K562 (cell line): Measurements from ENCODE around the gene MRPL28. TPM values are rescaled to one million over a fixed set of nuclear protein-coding genes. Genes with fewer than 3 reads are reported as not detected.

Experiments
- ATAC-seq: fragments of 200-7000 bp; cut with Tn5 transposase; 3 replicates; pipeline ENCODE4 v1.9.1; 2020; ENCODE audit warnings: moderate library complexity
- BruUV-seq: library from RNA; stranded (reverse); fragments of 400-500 nt; replicated peaks from 2 replicates; lab custom pipeline; 2021; lab: Mats Ljungman, UMichigan
- CTCF ChIA-PET: fragments of 300-600 bp; formaldehyde crosslinking; extraction: SDS; loops from one replicate; lab custom pipeline; 2021; ENCODE audit warnings: low intra/inter-chr PET ratio; lab: Yijun Ruan, JAX
- POLR2A ChIA-PET: fragments of 300-600, 350-650 bp; sonication (Branson Sonifier 250); formaldehyde crosslinking; extraction: SDS; loops from one replicate; lab custom pipeline; 2021; ENCODE audit warnings: antibody characterized with exemption, inconsistent platforms; lab: Yijun Ruan, JAX
- DNase-seq, 4 experiments: peaks; one replicate each; pipeline versions ENCODE4 v3.0.0 to v3.0.0-alpha.2; 2011 to 2018; ENCODE audit warnings: low spot score in 3 of 4, mixed read lengths in 3 of 4; ENCODE audit errors: extremely low read depth in 1 of 4
- FAIRE-seq: peaks from 2 replicates; lab custom pipeline; 2011; peaks lifted over from hg19 to GRCh38; lab: Jason Lieb, UNC
- H2AFZ ChIP-seq: 2 replicates; pipeline ENCODE4 v1.6.0; 2011; ENCODE audit warnings: low read depth, low read length, control low read depth, inconsistent platforms
- H3K27ac ChIP-seq: fragments of 200-600 bp; 3 replicates; pipeline ENCODE4 v1.8.0; 2011; ENCODE audit warnings: low read depth, mild to moderate bottlenecking, control low read depth, inconsistent platforms, low read length, moderate library complexity, mixed read lengths; ENCODE audit errors: extremely low read depth
- H3K27me3 ChIP-seq, 2 experiments: fragments of 300-600 bp in 1 of 2; 2 replicates in 1 of 2; 3 replicates in 1 of 2; pipeline versions ENCODE4 v1.6.0 to v1.8.0; 2011; ENCODE audit warnings: inconsistent platforms in 2 of 2, low read length in 2 of 2, mild to moderate bottlenecking in 1 of 2, mixed read lengths in 1 of 2, moderate library complexity in 1 of 2; ENCODE audit not compliant: control insufficient read depth in 2 of 2, insufficient read depth in 2 of 2
- H3K36me3 ChIP-seq: fragments of 300-600 bp; 3 replicates; pipeline ENCODE4 v1.8.0; 2011; ENCODE audit warnings: mild to moderate bottlenecking, low read length, inconsistent platforms; ENCODE audit not compliant: control insufficient read depth, insufficient read depth
- H3K4me1 ChIP-seq, 2 experiments: fragments of 200-600 bp in 1 of 2; replicated peaks in 1 of 2; 2 replicates in 1 of 2; 3 replicates in 1 of 2; pipeline versions ENCODE4 v1.5.1 to v1.8.0; 2011; ENCODE audit warnings: inconsistent platforms in 2 of 2, low read length in 2 of 2, mild to moderate bottlenecking in 1 of 2, mixed read lengths in 1 of 2, moderate library complexity in 1 of 2; ENCODE audit not compliant: control insufficient read depth in 2 of 2, insufficient read depth in 2 of 2
- H3K4me2 ChIP-seq: 2 replicates; pipeline ENCODE4 v1.6.1; 2011; ENCODE audit warnings: low read length, control low read depth, inconsistent platforms, mixed read lengths; ENCODE audit not compliant: insufficient read depth
- H3K4me3 ChIP-seq: fragments of 200-600 bp; sonication (generic), shearing (Covaris generic); 2 replicates; pipeline ENCODE4 v1.5.1; 2016; ENCODE audit warnings: control low read depth, inconsistent platforms
- H3K79me2 ChIP-seq: fragments of 200-600 bp; 3 replicates; pipeline ENCODE4 v1.8.0; 2011; ENCODE audit warnings: low read length, inconsistent platforms; ENCODE audit not compliant: control insufficient read depth, insufficient read depth
- H3K9ac ChIP-seq, 2 experiments: 2 replicates each; pipeline versions ENCODE4 v1.6.0 to v1.6.1; 2011; ENCODE audit warnings: low read depth in 2 of 2, low read length in 2 of 2, control low read depth in 1 of 2, inconsistent platforms in 1 of 2, mild to moderate bottlenecking in 1 of 2, mixed read lengths in 1 of 2; ENCODE audit not compliant: insufficient read depth in 1 of 2
- H3K9me1 ChIP-seq: one replicate; pipeline ENCODE4 v1.6.0; 2011; ENCODE audit warnings: inconsistent platforms, mild to moderate bottlenecking, low read length, moderate library complexity; ENCODE audit not compliant: control insufficient read depth, insufficient read depth
- H3K9me3 ChIP-seq: replicated peaks from 2 replicates; pipeline ENCODE4 v1.5.1; 2011; ENCODE audit warnings: low read depth, low read length, inconsistent platforms; ENCODE audit not compliant: control insufficient read depth, insufficient read depth
- H4K20me1 ChIP-seq: replicated peaks from 2 replicates; pipeline ENCODE4 v1.6.1; 2011; ENCODE audit warnings: low read length, inconsistent platforms, mixed read lengths; ENCODE audit not compliant: control insufficient read depth, insufficient read depth
- CBFB ChIP-seq: sonication (generic); formaldehyde crosslinking; IDR thresholded peaks from 2 replicates; pipeline ENCODE4 v1.4.0; 2020; ENCODE audit warnings: mild to moderate bottlenecking, missing genetic modification reagents
- CXXC5 ChIP-seq: fragments of 250-450 bp; sonication (Bioruptor Pico); IDR thresholded peaks from 2 replicates; pipeline ENCODE4 v1.8.0; 2022; ENCODE audit warnings: inconsistent platforms, mild to moderate bottlenecking, moderate library complexity
- ILF3 ChIP-seq: fragments of 450-650 bp; IDR thresholded peaks from 2 replicates; pipeline ENCODE4 v1.6.1; 2018; ENCODE audit warnings: antibody characterized with exemption, mild to moderate bottlenecking, moderate library complexity, borderline replicate concordance
- MAX ChIP-seq: sonication (generic); formaldehyde crosslinking; IDR thresholded peaks from 2 replicates; pipeline ENCODE4 v1.9.0; 2022; ENCODE audit warnings: mild to moderate bottlenecking, missing genetic modification reagents
- RBFOX2 ChIP-seq: fragments of 200-400 bp; formaldehyde crosslinking; IDR thresholded peaks from 2 replicates; pipeline ENCODE4 v1.6.1; 2017; ENCODE audit warnings: low read depth, mild to moderate bottlenecking, low read length, moderate library complexity
- SUPT5H ChIP-seq: fragments of 450-650 bp; IDR thresholded peaks from 2 replicates; pipeline ENCODE4 v1.6.1; 2016
- ZNF436 ChIP-seq: fragments of 250-450, 450-650 bp; sonication (Bioruptor Pico); formaldehyde crosslinking; IDR thresholded peaks from 2 replicates; pipeline ENCODE4 v1.7.0; 2020; ENCODE audit warnings: mild to moderate bottlenecking
- WGBS: fragments of 100-300 bp; shearing (Covaris generic); methylation state at CpG from one replicate; pipeline ENCODE4 v1.1.6; 2016; ENCODE audit warnings: low coverage, mixed read lengths; ENCODE audit not compliant: insufficient coverage; ENCODE audit errors: missing lambda C conversion rate; 5-methylcytosine and 5-hydroxymethylcytosine counted together
- in situ Hi-C: fragments of 300-500 bp; cut with MboI; formaldehyde crosslinking; loops from 4 replicates; pipeline ENCODE4 v1.15.0; 2018; ENCODE audit warnings: inconsistent platforms, mixed read lengths
- intact Hi-C: fragments of 100-400 bp; cut with micrococcal nuclease; formaldehyde crosslinking; loops from 2 replicates; pipeline ENCODE4 v1.14.2; 2022
- polyA plus RNA-seq, 8 experiments: library from polyadenylated mRNA; depleted of rRNA in 4 of 8; stranded (reverse) in 5 of 8; unstranded in 3 of 8; fragments of >200 nt; fragmentation: Nextera tagmentation in 2 of 8; fragmentation: Illumina TruSeq in 1 of 8; extraction: Ambion mirVana in 2 of 8; extraction: Trizol in 1 of 8; gene quantifications; 2 replicates each; pipeline versions ENCODE4 v1.2.1 to v1.2.3, GENCODE V29; 2011 to 2014; ENCODE audit warnings: inconsistent platforms in 1 of 8, missing spikeins in 1 of 8
- total RNA-seq, 7 experiments: library from RNA; depleted of rRNA in 6 of 7; stranded (reverse); fragments of >200 nt in 6 of 7; fragmentation: Illumina TruSeq in 2 of 7; extraction: Trizol in 2 of 7; gene quantifications; 2 replicates each; pipeline versions ENCODE4 v1.2.1 to v1.2.3, GENCODE V29; 2011 to 2021; ENCODE audit warnings: low replicate concordance in 1 of 7

MRPL28 gene
- total and polyA plus RNA-seq, 9 of the 15 experiments (the other 6 are each of a cell fraction or from before 2014, with no cell fraction given) = 2.5 to 323 (median 175) TPM

GRCh38 chr16:366476-366875 lies 3.9 kb downstream of the MRPL28 start:
- in situ Hi-C loops (no loop called here), intact Hi-C loops (no loop called here)
- Histone ChIP-seq H3K9ac (peak overlapping the region in 1 of 2 experiments; percentile 2; a peak in 1 of 4 replicates), H3K4me1 (peaks cover 15 to 79% of the 10 kb centered on the region in 2 experiments), H3K27ac (no peak overlapping the region), H3K9me3 (no peaks in the 10 kb centered on the region), H3K9me1 (peaks cover 9% of the 10 kb centered on the region), H3K36me3 (peaks cover 43% of the 10 kb centered on the region; the same call in 2 of the 3 replicates), H2AFZ (no peak overlapping the region), H3K27me3 (no peaks in the 10 kb centered on the region), H3K4me3 (no peak overlapping the region), H3K4me2 (no peak overlapping the region), H3K79me2 (peaks cover 13% of the 10 kb centered on the region), H4K20me1 (no peaks in the 10 kb centered on the region)
- ChIA-PET POLR2A (interaction anchor here (1.0 to 1.4 kb wide), 2 partner anchors 34 to 211 kb away, joined by 3 to 4 read pairs; no protein-coding TSS in a partner anchor), CTCF (no interaction called here)
- no peak for TF ChIP-seq SUPT5H
- TF ChIP-seq ZNF436 (CRISPR knock-in tag) = no peak
- TF ChIP-seq RBFOX2 = 0 out of 2 replicates have a peak, but pooled peaks have one; percentile 5
- no peak for TF ChIP-seq ILF3
- TF ChIP-seq CXXC5 (CRISPR knock-in tag) = no peak
- no peak for TF ChIP-seq CBFB (CRISPR knock-in tag)
- TF ChIP-seq MAX = no peak
- WGBS = 90% methylated on average over 3 of the region's 10 CpGs
- ATAC-seq (no peak), FAIRE-seq (no peak), DNase-seq (no peak)
- no TSS peak for BruUV-seq
